GM23338 (cell line): ENCODE measurements around the gene IFNL3.
"Not testable (repeated sequence)": the region's sequence is repeated elsewhere in the genome, so short reads cannot be mapped to it uniquely, and the experiment has no call there.

ENCODE experiments used
- EZH2 ChIP-seq: fragments of 200-600 bp; sonication (generic); IDR thresholded peaks from one replicate; pipeline ENCODE4 v1.8.0; 2017; ENCODE audit warnings: antibody characterized with exemption, mild to moderate bottlenecking, low read depth; ENCODE audit not compliant: unreplicated experiment
- EZH2phosphoT487 ChIP-seq: fragments of 200-600 bp; sonication (generic); IDR thresholded peaks from one replicate; pipeline ENCODE4 v1.8.1; 2018; ENCODE audit warnings: antibody characterized with exemption; ENCODE audit not compliant: unreplicated experiment
- JUNB ChIP-seq: IDR thresholded peaks from one replicate; pipeline ENCODE4 v1.6.1; 2016; ENCODE audit warnings: antibody characterized with exemption; ENCODE audit not compliant: unreplicated experiment
- POLR2AphosphoS5 ChIP-seq: IDR thresholded peaks from 2 replicates; pipeline ENCODE4 v1.6.1; 2016; ENCODE audit warnings: antibody characterized with exemption, low read depth
- STAT1 ChIP-seq: IDR thresholded peaks from one replicate; pipeline ENCODE4 v1.6.1; 2016; ENCODE audit warnings: antibody characterized with exemption; ENCODE audit not compliant: unreplicated experiment
- TF ChIP-seq, protein P1 (sequence below), 2 experiments: fragments of 200-600 bp in 1 of 2; sonication (generic) in 1 of 2; conservative IDR thresholded peaks; 2 replicates each; pipeline versions ENCODE4 v1.5.1 to v1.6.1; 2016 to 2017; ENCODE audit warnings: antibody characterized with exemption in 2 of 2, low read depth in 2 of 2, mild to moderate bottlenecking in 2 of 2, moderate library complexity in 1 of 2
- TF ChIP-seq, protein P2 (sequence below): IDR thresholded peaks from one replicate; pipeline ENCODE4 v1.6.1; 2018; ENCODE audit warnings: antibody characterized with exemption; ENCODE audit not compliant: unreplicated experiment

DNA sequence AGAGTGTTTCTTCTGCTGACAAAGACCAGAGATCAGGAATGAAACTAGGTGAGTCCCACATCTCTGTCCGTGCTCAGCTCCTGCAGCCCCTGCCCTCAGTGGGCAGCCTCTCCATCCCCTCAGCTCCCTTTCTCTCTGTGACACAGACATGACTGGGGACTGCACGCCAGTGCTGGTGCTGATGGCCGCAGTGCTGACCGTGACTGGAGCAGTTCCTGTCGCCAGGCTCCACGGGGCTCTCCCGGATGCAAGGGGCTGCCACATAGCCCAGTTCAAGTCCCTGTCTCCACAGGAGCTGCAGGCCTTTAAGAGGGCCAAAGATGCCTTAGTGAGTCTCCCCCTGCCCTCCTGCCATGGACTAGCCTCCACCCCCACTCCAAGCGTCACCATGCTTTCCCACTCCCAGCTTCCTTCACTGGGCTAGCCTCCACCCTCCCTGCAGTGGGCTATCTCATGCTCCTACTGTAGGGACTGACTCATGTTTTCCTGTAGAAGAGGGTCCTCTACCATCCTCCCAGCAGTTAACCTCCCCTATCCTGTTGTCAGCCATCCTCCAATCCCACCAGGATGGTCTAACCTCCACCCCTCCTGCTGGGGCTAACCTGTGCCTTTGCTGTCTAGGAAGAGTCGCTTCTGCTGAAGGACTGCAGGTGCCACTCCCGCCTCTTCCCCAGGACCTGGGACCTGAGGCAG lies 23.9 kb upstream of the IFNL3 start:
- TF ChIP-seq, protein P1, sequence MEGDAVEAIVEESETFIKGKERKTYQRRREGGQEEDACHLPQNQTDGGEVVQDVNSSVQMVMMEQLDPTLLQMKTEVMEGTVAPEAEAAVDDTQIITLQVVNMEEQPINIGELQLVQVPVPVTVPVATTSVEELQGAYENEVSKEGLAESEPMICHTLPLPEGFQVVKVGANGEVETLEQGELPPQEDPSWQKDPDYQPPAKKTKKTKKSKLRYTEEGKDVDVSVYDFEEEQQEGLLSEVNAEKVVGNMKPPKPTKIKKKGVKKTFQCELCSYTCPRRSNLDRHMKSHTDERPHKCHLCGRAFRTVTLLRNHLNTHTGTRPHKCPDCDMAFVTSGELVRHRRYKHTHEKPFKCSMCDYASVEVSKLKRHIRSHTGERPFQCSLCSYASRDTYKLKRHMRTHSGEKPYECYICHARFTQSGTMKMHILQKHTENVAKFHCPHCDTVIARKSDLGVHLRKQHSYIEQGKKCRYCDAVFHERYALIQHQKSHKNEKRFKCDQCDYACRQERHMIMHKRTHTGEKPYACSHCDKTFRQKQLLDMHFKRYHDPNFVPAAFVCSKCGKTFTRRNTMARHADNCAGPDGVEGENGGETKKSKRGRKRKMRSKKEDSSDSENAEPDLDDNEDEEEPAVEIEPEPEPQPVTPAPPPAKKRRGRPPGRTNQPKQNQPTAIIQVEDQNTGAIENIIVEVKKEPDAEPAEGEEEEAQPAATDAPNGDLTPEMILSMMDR (conservative IDR thresholded peaks at IDR 0.05; ENCODE audit: low read depth in 2 of 2): not testable (repeated sequence)
- not testable (repeated sequence) for TF ChIP-seq EZH2, POLR2AphosphoS5, STAT1, EZH2phosphoT487, JUNB
- TF ChIP-seq, protein P2, sequence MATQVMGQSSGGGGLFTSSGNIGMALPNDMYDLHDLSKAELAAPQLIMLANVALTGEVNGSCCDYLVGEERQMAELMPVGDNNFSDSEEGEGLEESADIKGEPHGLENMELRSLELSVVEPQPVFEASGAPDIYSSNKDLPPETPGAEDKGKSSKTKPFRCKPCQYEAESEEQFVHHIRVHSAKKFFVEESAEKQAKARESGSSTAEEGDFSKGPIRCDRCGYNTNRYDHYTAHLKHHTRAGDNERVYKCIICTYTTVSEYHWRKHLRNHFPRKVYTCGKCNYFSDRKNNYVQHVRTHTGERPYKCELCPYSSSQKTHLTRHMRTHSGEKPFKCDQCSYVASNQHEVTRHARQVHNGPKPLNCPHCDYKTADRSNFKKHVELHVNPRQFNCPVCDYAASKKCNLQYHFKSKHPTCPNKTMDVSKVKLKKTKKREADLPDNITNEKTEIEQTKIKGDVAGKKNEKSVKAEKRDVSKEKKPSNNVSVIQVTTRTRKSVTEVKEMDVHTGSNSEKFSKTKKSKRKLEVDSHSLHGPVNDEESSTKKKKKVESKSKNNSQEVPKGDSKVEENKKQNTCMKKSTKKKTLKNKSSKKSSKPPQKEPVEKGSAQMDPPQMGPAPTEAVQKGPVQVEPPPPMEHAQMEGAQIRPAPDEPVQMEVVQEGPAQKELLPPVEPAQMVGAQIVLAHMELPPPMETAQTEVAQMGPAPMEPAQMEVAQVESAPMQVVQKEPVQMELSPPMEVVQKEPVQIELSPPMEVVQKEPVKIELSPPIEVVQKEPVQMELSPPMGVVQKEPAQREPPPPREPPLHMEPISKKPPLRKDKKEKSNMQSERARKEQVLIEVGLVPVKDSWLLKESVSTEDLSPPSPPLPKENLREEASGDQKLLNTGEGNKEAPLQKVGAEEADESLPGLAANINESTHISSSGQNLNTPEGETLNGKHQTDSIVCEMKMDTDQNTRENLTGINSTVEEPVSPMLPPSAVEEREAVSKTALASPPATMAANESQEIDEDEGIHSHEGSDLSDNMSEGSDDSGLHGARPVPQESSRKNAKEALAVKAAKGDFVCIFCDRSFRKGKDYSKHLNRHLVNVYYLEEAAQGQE: not testable (repeated sequence)
